HG02943 (cell line): ENCODE results near the gene PAK4.
"Not testable (repeated sequence)": the region's sequence is repeated elsewhere in the genome, so short reads cannot be mapped to it uniquely, and the experiment has no call there.

Experiments used
- ATAC-seq: cut with Tn5 transposase; IDR thresholded peaks from one replicate; pipeline ENCODE4 v1.9.1; 2021; ENCODE audit warnings: mild to moderate bottlenecking, low read depth, moderate library complexity; ENCODE audit not compliant: unreplicated experiment

The PAK4 gene

DNA sequence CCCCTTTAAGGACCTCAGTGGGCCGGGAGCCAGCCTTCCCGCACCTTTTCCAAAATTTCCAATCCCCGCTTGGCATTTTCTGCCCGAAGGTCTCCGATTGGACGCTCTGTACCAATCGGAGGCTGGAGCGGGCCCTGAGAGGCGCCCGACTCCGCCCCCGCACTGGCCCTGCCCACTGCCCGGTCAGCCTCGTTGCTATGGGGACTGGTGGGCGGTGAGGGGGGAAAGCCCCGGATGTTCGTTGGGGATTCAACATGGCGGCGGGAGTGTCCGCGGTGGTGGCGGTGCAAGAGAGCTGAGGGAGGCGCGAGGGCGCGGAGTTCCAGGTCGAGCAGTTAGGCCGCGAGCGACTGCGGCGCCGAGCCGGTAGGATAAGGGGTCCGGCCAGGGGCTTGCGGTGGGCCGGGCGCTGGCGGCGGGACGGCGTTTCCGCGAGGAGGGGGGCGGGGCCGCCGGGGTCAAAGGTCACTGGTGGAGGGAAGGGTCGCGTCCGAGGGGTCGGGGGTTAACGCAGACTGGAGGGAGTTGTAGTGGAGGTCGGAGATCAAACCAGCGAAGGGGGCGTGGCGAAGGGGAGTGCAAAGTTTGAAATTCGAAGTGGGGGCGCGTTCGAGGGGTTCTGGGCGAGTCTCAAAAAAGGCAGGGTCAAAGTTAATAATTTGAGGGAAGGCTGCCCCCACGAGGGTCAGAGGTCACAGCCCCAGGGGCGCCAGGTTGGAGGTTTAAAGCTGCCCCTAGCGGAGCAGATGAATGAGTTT is at the start of gene PAK4:
Gene PAK4, plus strand, starts transcription at position 233 of the 758 bp plus-strand sequence. CDS start 43,768 bp downstream, outside the sequence.
- ATAC-seq = peak; percentile 82

DNA sequence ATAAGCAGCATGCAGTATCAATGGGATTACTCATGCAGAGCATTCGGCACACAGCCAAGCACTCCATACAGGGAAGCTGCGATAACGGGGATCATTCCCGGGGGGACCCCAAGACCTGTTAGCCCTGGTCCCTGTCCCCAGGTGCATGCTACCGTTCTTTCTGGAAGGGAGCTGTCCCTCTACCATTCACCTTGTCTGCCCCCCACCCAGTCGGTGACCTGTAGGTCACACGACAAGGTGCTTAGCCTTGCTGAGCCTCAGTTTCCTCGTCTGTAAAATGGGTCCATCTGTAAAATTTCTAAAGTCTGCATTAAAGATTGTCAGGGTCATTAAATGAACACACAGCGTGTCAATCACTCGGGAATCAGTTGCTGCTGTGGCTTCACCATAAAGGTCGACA is 48.3 kb upstream of the PAK4 start:
- no peak for ATAC-seq

DNA sequence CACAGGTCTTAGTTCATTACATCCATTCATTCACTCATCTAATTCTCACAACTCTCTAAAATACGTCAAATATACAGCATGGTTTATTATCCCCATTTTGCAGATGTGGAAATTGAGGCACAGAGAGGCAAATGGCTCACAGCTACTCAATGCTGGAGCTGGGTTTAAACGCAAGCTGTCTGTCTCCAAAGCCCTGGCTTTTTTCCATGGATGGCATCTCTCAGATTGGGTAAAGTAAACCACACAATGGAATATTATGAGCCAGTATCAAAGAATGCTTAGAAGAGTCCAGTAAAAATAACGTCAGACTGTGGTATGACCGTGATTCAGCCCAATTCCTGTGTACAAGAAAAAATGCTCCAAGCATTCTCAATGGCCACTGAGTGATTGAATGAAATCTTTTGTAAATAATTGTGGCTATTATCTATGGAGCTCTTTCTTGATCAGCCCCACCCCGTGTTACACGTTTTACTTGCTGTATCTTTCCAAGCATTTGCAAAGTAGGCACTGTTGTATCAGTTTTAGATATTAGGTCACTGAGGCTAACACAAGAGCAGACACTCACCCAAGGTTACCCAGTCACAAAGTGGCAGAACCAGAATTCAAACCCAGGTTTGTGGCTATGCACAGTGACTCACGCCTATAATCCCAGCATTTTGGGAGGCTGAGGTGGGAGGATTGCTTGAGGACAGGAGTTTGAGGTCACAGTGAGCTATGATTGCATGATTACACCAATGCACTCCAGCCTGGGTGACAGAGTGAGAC is 47.0 kb upstream of the PAK4 start:
- no peak for ATAC-seq

DNA sequence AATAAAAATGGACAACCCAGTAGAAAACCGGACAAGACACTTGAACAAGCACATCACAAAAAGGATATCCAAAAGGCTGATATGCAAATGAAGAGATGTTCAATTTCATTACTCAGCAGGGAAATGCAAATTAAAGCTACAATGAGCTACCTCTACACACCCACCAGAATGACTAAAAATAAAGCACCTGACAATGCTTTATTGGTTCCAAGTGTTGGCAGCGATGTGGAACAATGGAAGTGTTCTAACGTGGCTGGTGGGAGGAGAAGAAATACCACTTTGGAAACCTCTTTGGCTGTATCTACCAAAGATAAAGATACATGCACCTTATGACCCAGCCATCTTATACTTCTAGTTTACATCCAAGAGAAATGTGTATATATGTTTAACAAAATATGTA is 45.2 kb upstream of the PAK4 start:
- no peak for ATAC-seq

DNA sequence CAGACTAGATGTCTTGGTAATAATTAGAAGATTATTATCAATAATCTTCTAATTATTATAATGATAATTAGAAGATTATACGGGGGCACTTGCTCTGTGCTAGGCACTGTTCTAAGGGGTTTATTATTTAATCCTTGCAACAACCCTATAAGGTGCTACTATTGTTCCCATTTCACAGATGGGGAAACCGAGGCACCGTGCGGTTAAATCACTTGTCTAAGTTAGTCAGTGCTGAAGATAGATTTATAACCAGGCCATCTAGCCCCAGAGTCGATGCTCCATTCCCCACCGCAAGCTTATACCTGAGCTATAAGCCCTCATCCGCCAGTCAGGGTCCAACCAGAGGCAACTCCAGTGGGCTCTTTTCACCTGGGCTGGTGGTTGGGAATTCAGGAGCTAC is 43.4 kb upstream of the PAK4 start:
- no peak for ATAC-seq

DNA sequence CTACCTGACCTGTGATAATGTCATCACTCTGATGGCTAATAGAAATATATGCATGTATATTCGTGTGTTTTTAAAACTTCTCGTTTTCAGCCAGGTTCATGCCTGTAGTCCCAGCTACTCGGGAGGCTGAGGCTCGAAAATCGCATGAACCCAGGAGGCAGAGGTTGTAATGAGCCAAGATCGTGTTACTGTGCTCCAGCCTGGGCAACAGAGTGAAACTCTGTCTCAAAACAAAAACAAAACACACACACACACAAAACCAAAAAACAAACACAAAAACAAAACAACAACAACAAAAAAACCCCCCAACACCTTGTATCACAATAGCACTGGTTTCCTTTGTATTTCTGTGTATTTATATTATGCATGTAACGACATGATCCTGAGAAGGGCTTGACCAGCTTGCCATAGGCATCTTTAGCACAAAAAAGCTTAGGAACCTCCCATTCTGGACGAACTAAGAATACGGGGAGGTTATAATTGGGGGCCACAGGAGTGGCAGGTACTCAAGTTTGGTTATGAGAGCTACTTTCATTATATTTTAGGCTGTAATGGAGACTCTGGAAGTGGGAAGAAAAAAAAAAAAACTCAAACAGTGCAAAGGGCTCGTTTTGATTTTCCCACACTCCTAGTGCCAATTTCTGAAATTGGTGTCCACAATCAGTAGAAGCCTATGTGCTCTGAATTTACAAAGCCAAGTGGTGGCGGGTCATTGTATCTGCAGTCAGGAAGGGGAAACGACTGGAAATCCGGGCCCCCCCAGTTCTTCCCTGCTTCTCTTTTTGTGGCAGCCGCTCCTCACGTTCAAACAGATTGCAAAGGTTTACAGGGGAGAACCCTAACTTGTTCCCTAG is 42.6 kb upstream of the PAK4 start:
- ATAC-seq = no peak

DNA sequence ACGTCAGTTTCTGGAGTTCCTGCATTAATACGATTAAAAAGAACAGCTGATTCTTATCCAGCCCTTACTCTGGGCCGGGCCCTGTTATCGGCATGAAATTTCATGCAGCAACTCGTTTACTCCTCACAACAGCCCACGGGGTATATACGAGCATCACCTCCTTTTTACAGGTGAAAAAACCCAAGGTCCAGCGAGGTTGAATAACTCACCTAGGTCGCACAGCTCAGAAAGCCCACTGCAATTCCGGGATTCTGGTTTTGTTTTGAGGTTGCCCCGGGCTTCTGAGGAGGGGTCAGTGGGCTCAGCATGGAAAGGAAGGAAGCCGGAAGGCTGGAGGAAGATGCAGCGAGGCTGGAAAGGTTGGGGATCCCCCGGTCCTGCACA is 42.0 kb upstream of the PAK4 start:
- ATAC-seq = no peak

DNA sequence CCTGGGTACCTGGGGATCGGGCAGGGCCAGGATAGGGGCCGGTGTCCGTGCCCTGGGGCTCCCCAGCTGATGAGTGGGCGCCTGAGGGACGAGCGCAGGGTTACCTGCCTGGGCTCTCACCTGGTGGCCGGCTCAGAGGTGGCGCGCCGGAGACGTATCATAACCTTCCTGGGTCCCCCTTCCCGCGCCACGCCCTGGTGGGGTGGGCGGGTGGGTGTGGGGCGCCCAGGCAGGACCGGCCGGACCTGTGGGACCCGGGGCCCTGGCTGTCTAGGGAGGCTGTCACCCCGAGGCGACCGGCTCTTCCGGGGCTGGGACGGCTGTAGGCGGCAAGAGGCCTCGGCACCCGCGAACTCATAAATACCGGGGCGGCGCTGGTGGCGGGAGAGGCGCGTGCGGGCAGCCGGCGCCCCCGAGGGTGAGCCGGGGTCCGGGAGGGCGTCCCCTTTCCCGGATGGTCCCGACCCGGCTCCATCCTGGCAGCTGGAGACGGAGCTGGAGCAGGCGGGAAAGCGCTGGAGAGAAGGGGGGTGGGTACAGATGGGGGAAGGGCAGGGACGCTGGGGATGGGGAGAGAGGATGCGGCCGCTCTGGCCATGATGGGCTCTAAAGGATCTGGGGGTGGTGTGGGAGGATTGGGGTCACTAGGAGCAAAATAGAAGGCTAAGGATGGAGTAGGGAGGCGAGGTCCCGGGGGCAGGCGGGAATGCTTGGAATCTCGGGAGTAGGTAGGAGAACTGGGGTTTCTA is 41.4 kb upstream of the PAK4 start, which contains the start of gene ACP7:
Gene ACP7, plus strand, starts transcription at position 386 of the 749 bp plus-strand sequence. CDS start 902 bp downstream, outside the sequence.
- no peak for ATAC-seq

DNA sequence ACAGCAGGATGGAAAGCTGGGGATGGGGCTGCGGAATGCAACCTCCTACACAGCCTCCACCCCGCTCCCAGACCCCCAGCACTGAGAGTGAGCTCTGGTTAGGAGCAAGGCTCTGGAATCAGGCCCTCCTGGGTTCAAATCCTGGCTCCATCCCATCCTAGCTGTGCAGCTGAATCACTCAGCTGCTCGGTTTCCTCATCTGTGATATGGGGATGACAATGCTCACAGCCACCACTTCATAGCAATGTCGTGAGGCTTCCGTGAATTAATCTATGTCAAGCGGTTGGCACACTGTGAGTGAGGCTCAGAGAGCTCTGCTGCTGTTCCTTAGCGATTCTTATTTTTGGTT is 40.9 kb upstream of the PAK4 start:
- ATAC-seq = no peak

DNA sequence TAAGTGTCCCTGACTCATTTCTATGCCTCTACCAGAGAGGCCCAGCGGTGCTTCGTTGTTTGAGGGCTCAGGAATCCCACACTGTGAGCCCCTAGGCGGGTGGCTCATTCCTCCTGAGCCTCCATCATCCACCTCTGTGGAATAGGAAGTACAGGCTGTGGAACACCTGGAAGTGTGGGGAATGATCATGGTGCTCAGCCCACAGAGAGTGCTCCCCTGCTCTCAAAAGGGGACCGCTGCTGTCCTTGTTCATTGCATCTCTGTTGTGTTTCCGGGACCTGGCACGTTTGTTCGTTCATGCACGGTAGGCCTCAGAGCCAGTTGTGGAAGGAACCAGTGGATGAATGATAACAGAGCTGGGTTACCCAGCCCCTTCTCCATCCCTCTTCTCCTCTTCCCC is 40.2 kb upstream of the PAK4 start:
- ATAC-seq = no peak

DNA sequence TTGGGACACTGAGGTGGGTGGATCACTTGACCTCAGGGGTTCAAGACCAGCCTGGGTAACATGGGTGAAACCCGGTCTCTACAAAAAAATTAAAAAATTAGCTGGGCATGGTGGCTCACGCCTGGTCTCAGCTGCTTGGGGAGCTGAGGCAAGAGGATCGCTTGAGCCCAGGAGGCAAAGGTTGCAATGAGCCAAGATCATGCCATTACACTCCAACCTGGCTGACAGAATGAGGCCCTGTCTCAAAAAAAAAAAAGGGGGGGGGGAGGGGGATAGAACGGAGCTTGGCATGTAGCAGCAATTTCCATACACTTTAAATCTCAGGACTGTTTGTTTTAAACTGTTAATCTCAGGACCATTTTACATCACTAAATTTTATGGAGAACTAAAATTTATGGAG is 39.2 kb upstream of the PAK4 start:
- no peak for ATAC-seq

DNA sequence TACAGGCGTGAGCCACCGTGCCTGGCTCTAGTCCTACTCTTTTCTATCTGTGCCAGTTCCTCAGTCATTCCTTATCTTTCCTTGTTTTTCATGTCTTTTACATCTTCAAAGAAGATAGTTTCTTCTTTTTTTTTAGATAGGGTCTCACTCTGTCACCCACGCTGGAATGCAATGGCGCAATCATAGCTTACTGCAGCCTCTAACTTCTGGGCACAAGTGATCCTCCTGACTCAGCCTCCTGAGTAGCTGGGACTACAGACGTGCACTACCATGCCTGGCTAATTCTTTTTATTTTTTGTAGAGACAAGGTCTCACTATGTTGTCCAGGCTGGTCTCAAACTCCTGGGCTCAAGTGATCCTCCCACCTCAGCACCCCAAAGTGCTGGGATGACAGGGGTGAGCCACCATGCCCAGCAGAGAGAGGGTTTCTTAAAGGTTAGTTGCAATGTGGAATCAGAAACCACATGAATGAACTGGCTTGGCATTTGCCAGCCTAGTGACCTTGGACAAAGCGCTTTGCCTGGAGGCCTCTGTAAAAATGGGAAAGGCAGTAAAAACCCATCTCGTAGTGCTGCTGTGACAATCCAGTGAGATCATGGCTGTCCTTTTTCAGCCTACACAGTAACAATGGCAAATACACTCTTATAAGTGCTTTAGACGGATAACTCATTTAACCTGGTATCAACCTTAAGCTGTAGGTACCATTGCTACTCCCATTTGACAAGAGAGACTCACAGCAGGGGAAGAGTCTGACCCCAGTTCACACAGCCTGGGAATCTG is 37.5 kb upstream of the PAK4 start:
- ATAC-seq = no peak

DNA sequence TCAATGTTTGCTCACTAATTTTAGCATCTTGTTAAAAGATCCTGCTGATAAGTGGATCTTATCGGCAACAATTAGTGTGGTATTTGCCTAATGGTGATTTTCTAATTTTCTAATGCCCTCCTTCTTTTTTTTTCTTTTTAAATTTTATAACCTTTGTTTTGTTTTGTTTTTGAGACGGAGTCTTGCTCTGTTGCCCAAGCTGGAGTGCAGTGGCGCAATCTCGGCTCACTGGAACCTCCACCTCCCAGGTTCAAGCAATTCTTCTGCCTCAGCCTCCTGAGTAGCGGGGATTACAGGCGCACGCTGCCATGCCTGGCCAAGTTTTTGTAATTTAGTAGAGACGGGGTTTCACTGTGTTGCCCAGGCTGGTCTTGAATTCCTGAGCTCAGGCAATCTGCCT is 35.6 kb upstream of the PAK4 start:
- not testable (repeated sequence) for ATAC-seq

DNA sequence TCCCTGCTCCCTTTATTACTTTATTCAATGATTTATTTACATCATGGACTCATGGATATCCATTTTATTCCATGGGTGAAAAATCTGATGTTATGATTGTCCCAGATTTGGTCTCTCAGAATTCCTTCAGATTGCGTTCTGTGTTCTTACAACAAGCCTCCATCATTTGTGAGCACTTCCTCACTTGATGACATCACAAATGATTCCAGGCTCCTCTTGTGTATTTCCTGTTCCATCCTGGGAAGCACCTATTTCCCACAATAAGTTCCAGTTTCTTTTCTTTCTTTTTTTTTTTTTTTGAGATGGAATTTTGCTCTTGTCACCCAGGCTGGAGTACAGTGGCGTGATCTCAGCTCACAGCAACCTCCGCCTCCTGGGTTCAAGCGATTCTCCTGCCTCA is 34.7 kb upstream of the PAK4 start:
- ATAC-seq = no peak

DNA sequence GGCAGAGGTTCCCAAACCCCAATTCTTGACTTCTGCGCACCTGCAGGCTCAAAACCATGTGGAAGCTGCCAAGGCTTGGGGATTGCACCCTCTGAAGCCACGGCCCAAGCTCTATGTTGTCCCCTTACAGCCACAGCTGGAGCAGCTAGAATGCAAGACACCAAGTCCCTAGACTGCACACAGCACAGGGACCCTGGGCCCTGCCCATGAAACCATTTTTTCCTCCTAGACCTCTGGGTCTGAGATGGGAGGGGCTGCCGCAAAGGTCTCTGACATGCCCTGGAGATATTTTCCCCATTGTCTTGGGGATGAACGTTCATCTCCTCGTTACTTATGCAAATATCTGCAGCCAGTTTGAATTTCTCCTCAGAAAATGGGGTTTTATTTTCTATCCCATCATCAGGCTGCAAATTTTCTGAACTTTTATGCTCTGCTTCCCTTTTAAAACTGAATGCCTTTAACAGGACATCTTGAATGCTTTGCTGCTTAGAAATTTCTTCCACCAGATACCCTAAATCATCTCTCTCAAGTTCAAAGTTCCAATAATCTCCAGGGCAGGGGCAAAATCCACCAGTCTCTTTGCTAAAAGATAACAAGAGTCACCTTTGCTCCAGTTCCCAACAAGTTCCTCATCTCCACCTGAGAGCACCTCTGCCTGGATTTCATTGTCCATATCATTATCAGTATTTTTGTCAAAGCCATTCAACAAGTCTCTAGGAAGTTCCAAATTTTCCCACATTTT is 29.6 kb upstream of the PAK4 start:
- ATAC-seq = not testable (repeated sequence)

DNA sequence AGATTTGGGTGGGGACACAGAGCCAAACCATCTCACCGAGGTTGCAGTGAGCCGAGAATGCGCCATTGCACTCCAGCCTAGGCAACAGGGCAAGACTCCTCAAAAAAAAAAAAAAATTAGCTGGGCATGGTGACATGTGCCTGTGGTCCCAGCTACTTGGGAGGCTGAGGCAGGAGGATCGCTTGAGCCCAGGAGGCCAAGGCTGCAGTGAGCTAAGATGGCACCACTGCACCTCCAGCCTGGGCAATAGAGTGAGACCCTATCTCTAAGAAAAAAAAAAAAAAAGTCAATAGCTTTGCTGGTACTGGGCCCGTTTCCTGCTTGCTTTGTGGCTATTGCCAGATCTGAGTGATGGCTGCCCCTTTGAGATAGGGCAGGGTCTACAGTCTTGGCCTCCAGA is 28.3 kb upstream of the PAK4 start:
- ATAC-seq = no peak

DNA sequence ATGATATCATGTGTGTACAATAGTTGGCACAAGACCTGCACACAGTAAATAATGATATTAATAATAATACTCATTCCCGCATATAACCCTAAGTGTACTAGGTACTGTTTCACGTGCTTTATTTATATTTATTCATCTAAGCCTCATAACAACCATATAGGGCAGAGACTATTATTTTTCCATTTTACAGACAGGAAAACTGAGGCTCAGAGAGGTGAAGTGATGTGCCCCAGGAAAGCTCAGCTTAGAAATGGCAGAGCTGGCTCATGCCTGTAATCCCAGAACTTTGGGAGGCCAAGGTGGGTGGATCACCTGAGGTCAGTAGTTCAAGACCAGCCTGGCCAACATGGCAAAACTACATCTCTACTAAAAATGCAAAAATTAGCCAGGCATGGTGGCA is 27.9 kb upstream of the PAK4 start:
- no peak for ATAC-seq

DNA sequence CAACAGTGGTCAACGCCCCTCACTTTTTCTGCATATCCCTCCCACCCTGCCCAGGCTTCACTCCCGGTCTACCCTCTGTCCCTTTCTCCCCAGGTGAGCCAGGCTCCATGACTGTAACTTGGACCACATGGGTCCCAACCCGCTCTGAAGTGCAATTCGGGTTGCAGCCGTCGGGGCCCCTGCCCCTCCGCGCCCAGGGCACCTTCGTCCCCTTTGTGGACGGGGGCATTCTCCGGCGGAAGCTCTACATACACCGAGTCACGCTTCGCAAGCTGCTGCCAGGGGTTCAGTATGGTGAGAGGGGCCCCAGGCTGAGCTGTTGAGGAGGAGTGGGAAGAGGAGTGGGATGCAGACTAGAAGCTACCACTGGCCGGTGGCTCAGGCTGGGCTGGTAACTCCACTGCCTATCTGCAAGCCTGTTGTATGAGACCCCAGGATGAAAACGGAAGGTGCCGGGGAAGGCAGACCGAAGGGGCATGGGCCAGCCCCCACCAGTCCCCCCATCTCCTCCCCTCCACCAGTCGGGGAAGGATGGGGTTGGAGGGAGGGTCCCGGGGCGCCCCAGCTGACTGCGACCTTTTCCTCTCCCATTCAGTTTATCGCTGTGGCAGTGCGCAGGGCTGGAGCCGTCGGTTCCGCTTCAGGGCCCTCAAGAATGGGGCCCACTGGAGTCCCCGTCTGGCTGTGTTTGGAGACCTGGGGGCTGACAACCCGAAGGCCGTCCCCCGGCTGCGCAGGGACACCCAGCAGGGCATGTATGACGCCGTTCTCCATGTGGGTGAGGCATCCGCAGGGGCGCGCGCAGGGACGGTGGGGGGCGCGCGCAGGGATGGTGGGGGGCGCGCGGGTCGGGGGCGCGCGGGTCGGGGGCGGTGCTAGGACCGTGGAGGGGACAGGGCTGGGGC is 27.0 kb upstream of the PAK4 start:
- no peak for ATAC-seq
